KOPT-K1 (cell line): Measurements from ENCODE around the gene CCT8L2.
A peak's percentile ranks its signal among the peaks of the same experiment; 100 is the strongest.
"Not testable (repeated sequence)": the region's sequence is repeated elsewhere in the genome, so short reads cannot be mapped to it uniquely, and the experiment has no call there.

Experiments
- H3K27ac ChIP-seq: fragments of 200-600 bp; sonication (generic); 2 replicates; pipeline ENCODE4 v1.5.1; 2016; ENCODE audit warnings: antibody characterized with exemption, mild to moderate bottlenecking, low read depth, low read length; ENCODE audit not compliant: poor library complexity, severe bottlenecking
- H3K36me3 ChIP-seq: fragments of 200-600 bp; sonication (generic); 2 replicates; pipeline ENCODE4 v1.5.1; 2017; ENCODE audit warnings: antibody characterized with exemption, mild to moderate bottlenecking, low read length, moderate library complexity; ENCODE audit not compliant: insufficient read depth
- H3K9me3 ChIP-seq: fragments of 200-600 bp; sonication (generic); 2 replicates; pipeline ENCODE4 v1.5.1; 2017; ENCODE audit warnings: antibody characterized with exemption, low read length, mild to moderate bottlenecking; ENCODE audit not compliant: insufficient read depth, poor library complexity, severe bottlenecking

CCT8L2 gene, protein sequence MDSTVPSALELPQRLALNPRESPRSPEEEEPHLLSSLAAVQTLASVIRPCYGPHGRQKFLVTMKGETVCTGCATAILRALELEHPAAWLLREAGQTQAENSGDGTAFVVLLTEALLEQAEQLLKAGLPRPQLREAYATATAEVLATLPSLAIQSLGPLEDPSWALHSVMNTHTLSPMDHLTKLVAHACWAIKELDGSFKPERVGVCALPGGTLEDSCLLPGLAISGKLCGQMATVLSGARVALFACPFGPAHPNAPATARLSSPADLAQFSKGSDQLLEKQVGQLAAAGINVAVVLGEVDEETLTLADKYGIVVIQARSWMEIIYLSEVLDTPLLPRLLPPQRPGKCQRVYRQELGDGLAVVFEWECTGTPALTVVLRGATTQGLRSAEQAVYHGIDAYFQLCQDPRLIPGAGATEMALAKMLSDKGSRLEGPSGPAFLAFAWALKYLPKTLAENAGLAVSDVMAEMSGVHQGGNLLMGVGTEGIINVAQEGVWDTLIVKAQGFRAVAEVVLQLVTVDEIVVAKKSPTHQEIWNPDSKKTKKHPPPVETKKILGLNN

DNA sequence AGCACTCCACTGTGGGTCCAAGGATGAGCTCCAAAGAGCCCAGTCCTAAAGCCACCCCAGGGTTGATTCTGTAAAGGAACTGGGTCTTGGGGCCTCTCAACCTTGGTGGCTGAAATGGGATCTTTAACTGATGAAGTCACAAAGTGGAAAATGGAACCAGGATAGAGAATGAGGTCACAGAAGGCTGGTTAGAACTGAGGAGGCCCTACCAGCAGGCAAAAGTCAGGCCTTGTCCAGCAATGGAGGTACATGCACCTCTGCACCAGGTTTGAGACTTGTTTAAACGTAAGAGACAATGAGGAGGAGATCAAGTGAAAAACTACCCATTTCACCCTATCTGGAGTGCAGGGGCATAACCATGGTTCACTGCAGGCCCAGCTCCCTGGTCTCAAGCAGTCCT is at the start of gene CCT8L2:
Gene CCT8L2, minus strand, starts transcription at position 101 of the 400 bp plus-strand sequence. CDS start 260 bp downstream, outside the sequence.
- not testable (repeated sequence) for H3K36me3 ChIP-seq, H3K9me3 ChIP-seq, H3K27ac ChIP-seq

DNA sequence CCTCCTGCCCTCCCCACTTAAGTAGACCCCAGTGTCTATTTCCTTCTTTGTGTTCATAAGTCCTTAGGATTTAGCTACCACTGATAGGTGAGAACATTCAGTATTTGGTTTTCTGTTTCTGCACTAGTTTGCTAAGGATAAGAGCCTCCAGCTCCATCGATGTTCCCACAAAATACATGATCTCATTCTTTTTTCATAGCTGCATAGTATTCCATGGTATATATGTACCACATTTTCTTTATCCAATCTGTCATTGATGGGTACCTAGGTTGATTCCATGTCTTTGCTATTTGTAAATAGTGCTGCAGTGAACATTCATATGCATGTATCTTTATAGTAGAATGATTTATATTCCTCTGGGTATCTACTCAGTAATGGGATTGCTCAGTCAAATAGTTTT is 42.8 kb upstream of the CCT8L2 start:
- H3K36me3 ChIP-seq, H3K9me3 ChIP-seq: not testable (repeated sequence)

DNA sequence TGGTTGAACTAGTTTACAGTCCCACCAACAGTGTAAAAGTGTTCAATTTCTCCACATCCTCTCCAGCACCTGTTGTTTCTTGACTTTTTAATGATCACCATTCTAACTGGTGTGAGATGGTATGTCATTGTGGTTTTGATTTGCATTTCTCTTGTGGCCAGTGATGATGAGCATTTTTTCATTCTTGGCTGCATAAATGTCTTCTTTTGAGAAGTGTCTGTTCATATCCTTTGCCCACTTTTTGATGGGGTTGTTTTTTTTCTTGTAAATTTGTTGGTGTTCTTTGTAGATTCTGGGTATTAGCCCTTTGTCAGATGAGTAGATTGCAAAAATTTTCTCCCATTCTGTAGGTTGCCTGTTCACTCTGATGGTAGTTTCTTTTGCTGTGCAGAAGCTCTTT is 41.5 kb upstream of the CCT8L2 start:
- not testable (repeated sequence) for H3K36me3 ChIP-seq, H3K27ac ChIP-seq, H3K9me3 ChIP-seq

More for the DNA sequence above, 42.8 kb upstream of the CCT8L2 start:
- H3K27ac ChIP-seq: not testable (repeated sequence)

DNA sequence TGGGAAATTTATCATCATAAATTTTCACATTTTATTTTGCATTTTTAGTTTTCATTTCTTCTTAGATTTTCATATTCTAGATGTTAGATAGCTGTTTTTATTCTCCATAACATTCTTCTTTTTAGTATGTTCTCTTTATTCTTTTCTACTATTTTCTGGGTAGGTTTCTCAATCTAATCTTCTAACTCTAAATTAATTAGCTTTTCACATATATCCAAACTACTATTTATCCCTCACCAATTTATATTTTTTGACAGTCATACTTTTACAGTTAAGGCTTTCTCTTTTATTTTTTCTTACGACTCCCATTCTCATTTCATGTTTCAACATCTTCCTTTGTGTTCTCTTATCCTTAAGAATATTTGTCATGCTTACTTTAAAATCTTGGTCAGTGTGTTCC is 35.9 kb upstream of the CCT8L2 start:
- H3K36me3 ChIP-seq, H3K9me3 ChIP-seq, H3K27ac ChIP-seq: not testable (repeated sequence)

DNA sequence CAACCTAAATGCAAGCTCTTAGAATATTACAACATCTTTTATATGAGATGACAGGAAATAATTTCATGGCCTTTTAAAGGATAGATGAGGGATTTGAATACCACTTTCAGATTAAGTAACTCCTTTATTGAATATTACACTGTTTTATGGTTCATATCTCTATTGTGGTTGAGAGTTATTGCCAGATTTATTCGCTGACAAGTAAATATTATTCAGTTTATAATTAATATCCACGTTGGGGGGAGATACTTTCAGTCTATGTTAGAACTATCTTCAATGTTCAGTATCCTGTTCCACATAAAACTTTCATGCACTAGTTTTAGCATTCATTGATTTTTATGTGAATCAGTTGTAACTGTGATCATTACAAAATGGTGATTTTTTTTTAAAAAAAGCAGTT is 32.4 kb upstream of the CCT8L2 start:
- H3K9me3 ChIP-seq, H3K36me3 ChIP-seq, H3K27ac ChIP-seq: not testable (repeated sequence)

DNA sequence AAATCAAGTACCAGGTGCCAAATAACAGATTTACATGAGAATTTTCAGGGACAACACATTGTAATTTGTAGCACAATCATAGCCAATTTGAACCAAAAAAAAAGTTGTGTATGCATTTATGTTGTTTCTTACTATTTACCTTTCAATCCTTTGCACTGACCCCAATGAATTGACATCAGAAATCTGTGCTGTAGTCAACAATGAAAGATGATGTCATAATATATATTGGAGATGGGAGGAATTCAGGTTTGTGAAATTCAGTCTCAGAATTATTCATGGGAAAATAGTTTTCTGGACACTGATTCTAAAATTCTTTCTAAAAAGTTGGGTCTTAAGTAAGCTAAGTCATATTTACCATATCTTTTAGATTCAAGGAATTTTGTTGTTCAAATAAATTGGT is 31.0 kb upstream of the CCT8L2 start:
- not testable (repeated sequence) for H3K9me3 ChIP-seq, H3K36me3 ChIP-seq, H3K27ac ChIP-seq

DNA sequence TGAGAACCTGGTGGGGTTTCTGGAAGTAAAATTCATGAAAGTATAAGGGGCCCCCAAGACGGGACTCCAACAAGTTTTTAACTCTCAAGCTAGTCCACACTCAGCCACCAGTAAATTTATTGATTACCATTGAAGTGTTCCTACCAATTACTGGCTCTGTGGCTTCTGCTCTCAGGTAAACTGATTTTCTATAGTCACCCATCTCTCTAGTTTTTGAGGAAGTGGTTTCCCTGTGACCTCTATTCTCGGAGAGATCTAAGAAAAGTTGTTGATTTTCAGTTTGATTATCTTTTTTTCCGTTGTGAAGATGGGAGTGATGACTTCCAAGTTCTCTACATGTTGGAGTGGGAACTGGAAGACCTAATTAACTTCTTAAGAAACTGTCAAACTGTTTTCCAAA is 24.9 kb upstream of the CCT8L2 start:
- H3K36me3 ChIP-seq, H3K9me3 ChIP-seq: not testable (repeated sequence)
- peak overlapping the region; percentile 55 for H3K27ac ChIP-seq

DNA sequence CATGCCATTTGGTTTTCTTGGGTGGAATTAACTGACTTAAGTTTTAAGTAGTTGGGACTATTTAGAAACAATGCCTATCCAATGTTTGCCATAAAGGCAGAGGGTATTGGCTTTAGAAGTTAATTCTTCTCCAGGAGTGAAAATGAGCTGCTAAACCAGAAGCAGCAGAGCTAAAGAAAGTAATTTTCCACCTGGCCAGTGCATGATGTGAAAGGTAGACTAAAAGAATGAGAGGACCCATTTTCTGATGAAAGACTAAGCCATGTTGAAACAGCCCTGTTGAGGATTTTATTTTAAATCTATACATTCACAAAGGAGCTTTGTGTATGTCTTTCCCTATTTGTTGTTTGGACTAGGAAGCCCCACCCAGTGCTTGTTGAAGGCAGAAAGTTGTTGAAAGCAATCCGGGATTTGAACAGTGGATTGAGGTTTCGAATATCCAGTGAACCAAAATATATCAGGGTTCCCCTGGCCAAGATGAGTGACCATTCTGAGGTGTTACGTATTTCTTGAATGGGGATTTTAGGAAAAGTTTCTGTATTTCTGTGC is 23.9 kb upstream of the CCT8L2 start:
- not testable (repeated sequence) for H3K36me3 ChIP-seq, H3K9me3 ChIP-seq
- H3K27ac ChIP-seq: peak overlapping the region; percentile 55

DNA sequence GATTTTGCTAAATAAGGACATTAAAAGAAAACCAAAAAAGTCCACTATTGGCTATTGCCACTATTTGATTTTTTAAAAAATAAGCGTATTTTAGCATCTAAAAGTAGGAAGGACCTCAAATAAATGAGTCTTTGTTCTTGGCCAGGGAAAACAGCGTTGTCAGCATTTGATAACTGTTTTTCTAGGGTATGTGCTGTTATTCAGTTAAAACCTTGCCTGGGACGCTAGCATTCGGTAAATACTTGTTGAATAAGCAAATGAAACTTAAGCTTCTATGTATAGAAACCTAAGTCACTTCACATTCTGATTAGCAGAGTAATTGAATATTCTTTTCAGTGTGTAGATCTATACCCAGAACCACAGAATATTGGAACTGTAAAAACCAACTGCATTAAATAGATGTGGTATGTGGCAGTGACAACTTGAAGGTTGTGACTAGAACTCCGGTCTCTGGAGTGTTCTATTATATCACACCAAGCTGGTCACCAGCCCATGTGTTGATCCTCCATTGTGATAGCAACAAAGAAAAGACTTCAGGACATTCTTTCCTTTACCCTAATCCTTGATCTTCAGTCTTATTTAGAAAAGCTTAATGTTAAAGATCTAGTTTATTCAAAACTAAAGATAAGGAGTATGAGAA is 23.1 kb upstream of the CCT8L2 start:
- H3K27ac ChIP-seq: peak overlapping the region; percentile 36
- H3K9me3 ChIP-seq, H3K36me3 ChIP-seq: not testable (repeated sequence)

DNA sequence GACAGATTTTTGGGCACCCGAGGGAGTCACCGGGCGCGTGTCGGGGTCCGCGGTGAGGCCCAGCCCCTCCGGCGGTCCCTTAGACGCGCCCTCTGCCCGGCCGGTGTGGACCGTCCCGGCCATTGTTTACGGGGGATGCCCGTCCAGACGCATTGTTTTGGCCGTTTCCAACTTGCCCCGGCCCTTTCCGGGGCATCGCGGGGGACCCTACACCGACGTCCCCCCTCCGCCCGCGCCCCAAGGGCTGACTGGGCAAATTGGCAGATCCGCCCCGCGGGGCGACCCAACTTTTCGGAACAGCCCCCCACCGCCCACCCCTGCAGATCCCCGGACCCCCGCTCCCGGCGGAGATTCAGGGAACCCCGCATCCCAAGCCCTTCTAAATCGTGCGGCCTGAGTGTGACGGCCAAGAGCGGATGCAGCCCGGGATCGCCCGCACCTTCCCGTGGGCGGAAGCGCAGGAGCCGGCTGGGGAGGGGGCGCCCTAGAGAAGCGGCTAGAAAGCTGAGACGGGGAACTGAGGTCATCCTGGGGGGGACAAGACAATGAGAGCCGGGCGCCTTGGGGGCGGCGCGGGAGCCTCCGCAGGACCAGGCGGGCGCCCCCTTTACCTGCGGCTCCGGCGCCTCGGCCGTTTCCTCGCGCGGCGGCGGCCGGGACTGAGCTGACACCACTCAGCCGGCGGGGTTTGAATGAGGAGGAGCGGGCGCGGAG is 17.1 kb upstream of the CCT8L2 start:
- H3K27ac ChIP-seq: no peak overlapping the region
- no peaks in the 10 kb centered on the region; the same call in 1 of the 2 replicates for H3K36me3 ChIP-seq
- H3K9me3 ChIP-seq: no peaks in the 10 kb centered on the region

DNA sequence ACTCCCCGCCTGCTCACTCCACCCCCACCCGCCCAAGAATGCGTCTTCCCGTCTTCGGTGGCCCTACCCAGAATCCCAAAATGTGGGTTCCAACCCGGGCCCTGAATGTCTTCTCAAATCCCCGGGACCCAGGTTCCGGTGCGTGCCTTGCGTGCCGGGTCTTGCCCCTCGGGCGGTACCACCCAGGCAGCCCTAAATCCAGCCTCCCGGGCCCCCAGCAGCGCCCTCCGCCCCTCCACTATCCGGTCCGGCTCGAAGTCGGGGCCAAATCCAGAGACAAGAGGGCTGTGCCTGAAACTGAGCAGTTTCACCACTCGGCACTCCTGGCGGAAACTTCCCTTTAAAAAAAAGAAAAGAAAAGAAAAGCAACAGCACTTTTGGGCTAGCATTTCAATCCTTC is 16.3 kb upstream of the CCT8L2 start:
- Histone ChIP-seq H3K36me3 (no peaks in the 10 kb centered on the region; the same call in 1 of the 2 replicates), H3K27ac (no peak overlapping the region), H3K9me3 (no peaks in the 10 kb centered on the region)

DNA sequence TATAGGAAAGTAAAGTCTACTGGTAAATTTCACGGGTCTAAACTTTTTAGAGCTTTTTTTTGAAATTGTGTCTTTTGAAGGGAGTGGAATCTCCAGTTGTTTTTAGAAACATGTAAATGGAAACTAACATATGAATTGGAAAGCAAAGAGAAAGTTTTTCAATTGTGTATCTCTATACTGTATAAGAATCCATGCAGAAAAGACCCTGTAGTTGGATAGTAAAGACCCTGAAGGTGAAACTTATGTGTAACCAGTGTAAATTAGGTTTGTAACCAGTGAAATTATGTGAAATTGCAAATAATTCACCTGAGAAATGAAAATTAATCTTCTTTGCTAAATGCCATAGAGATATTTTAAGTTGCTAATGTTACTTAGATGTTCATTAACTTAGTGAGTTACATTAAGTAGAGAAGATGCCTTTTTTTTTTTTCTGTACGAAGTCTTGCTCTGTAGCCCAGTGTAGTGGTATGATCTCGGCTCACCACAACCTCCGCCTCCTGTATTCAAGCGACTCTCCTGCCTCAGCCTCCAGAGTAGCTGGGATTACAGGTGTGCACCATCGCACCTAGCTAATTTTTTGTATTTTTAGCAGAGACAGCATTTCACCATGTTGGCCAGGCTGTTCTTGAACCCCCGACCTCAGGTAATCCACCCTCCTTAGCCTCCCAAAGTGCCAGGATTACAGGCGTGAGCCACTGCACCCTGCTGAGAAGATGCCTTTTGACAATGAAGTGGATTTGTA is 11.8 kb upstream of the CCT8L2 start:
- not testable (repeated sequence) for H3K9me3 ChIP-seq, H3K36me3 ChIP-seq, H3K27ac ChIP-seq

DNA sequence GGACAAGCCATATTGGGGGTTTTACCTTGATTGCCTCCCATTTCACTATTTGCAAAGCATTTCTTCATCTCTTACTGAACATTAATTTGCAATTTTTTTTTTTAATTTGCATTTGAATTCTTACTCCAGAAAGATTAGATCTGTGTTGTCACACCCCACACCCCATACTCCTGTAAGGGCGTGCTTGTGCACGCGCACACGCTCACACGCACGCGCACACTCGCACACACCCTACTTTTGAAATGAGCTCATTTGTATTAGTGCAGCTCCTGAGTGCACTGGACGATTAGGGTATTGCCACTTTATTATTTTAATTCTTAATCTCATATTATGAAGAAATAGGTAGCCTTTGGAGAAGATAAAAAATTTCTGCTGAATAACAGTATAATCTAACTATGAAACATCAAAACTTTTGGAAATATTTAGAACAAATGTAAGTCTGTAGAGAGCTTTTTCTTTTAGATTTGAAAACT is 11.2 kb upstream of the CCT8L2 start:
- not testable (repeated sequence) for H3K36me3 ChIP-seq, H3K9me3 ChIP-seq
- H3K27ac ChIP-seq: peak overlapping the region; percentile 70

DNA sequence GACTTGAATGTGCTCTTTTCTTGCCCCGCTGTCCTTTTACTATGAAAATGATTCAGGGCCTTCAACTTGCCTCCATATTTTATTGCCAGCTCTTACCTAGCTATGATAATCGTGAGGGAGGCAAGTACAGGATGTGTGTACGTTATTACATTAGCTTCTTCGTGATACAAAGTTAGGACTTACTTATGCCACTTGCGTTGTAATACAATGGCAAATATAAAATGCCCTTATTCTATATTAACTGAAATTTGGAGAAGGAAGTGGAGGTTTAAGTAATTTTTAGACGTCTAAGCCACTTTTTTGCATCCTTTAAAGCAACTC is 10.8 kb upstream of the CCT8L2 start:
- Histone ChIP-seq H3K27ac (peak overlapping the region; percentile 70), H3K9me3 (no peaks in the 10 kb centered on the region)

More for the DNA sequence above, 10.8 kb upstream of the CCT8L2 start:
- no peaks in the 10 kb centered on the region for H3K36me3 ChIP-seq
